Skin epidermis (tissue), 12 donors: ENCODE results near the gene ZNF581.

Experiments used
- H3K27ac ChIP-seq, 21 experiments: fragments of 200-600 bp; sonication (generic) in 11 of 21; one replicate each; pipeline ENCODE4 v1.5.0; 2020; ENCODE audit warnings: mild to moderate bottlenecking in 3 of 21, inconsistent platforms in 2 of 21, moderate library complexity in 2 of 21
- H3K4me3 ChIP-seq, 7 experiments: fragments of 200-600 bp; sonication (generic) in 2 of 7; one replicate each; pipeline ENCODE4 v1.5.0; 2020; ENCODE audit warnings: inconsistent platforms in 2 of 7, mild to moderate bottlenecking in 2 of 7, moderate library complexity in 1 of 7

The ZNF581 gene

GRCh38 chr19:55687281-55688201 is 44.1 kb downstream of the ZNF581 start:
- H3K27ac ChIP-seq = no peak overlapping the region

DNA sequence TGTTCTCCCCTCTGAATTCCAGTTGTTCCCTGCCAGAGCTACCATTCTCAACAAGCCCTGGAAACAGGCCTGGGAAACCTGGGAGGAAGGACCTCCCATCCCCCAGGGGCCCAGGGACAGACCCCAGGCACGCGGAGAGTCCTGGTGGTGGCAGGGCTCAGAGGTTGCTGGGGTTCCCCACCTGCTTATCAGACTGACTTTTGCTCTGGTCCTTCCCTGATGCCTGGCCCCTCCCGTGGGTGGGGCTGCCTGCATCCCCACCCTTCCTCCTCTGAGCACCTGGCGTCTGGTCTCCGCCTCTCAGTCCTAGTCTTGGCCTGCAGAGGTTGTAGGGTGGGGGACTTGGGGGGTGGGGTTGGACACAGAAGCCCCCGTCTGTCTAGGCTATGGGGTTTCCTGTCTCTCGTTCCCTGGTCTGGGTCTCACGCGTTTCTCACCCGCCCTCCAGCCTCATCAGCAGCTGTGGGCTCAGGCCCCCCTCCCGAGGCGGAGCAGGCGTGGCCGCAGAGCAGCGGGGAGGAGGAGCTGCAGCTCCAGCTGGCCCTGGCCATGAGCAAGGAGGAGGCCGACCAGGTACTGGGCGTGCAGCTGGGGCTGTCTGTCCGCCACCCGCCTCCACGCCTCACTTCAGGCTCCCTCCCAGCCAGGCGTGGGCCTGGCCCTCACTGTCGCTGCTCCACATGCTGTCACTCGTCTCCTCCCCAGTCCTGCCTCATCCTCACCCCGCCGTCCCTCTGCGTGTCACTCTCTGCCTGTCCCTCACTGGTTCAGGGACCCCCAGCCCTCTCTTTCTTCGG is 45.2 kb downstream of the ZNF581 start:
- no peak overlapping the region for H3K4me3 ChIP-seq

More at GRCh38 chr19:55687281-55688201, 44.1 kb downstream of the ZNF581 start:
- H3K4me3 ChIP-seq = no peak overlapping the region

DNA sequence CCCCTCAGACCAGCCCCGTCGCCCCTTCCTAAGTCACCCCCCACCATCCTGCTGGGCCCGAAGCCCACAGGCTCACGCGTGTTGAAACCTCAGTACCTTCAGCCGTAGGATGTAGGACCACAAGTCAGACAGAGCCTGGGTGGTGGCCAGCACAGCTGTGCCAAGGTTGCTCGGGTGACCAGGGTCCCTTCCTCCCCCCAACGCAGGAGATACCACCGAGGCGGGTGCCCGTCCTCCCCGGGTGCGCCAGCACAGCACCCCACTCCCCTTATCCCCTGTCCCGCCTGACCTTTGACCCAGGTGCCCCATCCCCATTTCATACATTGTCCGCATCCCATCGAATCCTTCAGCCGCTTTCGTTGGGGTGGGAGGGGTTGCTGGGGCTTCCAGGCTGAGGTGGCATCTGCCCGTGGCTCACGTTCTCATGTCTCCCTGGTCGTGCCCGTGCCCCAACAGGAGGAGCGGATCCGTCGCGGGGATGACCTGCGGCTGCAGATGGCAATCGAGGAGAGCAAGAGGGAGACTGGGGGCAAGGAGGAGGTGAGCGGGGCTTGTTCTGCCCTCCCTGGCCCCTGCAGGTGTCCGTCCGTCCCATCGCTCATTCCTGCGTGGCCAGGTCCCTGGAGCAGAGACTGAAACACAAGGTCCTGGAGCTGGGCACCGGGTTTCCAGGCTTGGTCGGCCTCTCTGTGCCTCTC is 46.1 kb downstream of the ZNF581 start:
- no peak overlapping the region for H3K27ac ChIP-seq
- no peak overlapping the region for H3K4me3 ChIP-seq

More for the DNA sequence above, 45.2 kb downstream of the ZNF581 start:
- H3K27ac ChIP-seq = no peak overlapping the region

GRCh38 chr19:55690109-55690768 is 46.8 kb downstream of the ZNF581 start:
- no peak overlapping the region for H3K27ac ChIP-seq
- no peak overlapping the region for H3K4me3 ChIP-seq

GRCh38 chr19:55690769-55691545 is 47.5 kb downstream of the ZNF581 start:
- no peak overlapping the region for H3K4me3 ChIP-seq
- no peak overlapping the region for H3K27ac ChIP-seq

GRCh38 chr19:55691561-55692481 is 48.4 kb downstream of the ZNF581 start:
- Histone ChIP-seq H3K27ac (no peak overlapping the region), H3K4me3 (no peak overlapping the region)

DNA sequence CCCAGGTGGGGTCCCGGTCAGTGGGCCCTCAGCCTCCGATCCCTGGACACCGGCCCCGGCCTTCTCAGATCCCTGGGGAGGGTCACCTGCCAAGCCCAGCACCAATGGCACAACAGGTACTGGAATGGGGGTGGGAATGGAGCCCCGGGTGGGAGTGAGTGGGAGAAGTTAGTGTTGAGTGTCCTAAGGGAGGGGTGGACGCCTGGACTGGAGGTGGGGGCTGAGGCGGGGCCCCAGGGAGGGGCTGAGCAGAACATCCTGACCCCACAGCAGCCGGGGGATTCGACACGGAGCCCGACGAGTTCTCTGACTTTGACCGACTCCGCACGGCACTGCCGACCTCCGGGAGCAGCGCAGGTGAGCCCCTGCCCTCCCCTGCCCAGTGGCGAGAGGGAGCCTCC is 49.2 kb downstream of the ZNF581 start:
- no peak overlapping the region for H3K27ac ChIP-seq
- H3K4me3 ChIP-seq = no peak overlapping the region

GRCh38 chr19:55693336-55693974 is 50.0 kb downstream of the ZNF581 start:
- no peak overlapping the region for H3K27ac ChIP-seq
- no peak overlapping the region for H3K4me3 ChIP-seq

DNA sequence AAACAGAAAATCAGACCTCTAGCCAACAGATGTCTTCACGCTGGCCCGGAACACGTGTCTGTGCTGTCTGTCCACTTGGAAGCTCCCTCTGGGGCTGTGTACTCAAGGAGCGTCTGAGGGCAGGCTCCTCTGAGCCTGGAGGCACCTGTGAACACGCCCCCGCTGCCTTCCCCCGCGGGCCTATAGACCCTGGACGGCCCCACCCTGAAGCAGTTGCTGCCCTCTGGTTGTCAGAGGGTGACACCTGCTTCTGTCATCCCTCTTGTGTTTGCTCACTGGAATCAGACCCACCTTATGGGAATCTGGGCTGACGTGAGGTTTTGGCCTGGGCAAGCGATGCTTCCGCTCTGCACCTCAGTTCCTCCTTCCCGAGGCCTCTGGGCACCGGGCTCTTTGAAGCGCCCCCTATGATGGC is 50.8 kb downstream of the ZNF581 start:
- no peak overlapping the region for H3K4me3 ChIP-seq
- no peak overlapping the region for H3K27ac ChIP-seq

DNA sequence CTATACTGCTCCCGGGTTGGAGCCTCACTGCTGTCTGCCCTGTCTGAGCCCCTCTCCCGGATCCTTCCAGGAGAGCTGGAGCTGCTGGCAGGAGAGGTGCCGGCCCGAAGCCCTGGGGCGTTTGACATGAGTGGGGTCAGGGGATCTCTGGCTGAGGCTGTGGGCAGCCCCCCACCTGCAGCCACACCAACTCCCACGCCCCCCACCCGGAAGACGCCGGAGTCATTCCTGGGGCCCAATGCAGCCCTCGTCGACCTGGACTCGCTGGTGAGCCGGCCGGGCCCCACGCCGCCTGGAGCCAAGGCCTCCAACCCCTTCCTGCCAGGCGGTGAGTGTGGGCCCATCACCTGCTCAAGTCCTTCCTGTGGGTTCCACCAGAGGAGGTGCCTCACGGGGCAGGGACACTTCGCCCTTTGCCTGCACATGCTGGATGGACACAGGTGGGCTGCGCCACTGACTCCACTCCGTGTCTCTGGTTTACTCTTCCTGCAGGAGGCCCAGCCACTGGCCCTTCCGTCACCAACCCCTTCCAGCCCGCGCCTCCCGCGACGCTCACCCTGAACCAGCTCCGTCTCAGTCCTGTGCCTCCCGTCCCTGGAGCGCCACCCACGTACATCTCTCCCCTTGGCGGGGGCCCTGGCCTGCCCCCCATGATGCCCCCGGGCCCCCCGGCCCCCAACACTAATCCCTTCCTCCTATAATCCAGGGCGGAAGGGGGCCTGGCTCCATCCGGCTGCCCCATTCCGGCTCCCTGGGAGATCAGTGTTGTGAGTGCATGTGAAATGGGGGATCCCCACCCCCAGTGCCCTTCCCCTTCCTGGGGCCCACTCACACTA is 51.4 kb downstream of the ZNF581 start:
- Histone ChIP-seq H3K4me3 (no peak overlapping the region), H3K27ac (no peak overlapping the region)
